ENCODE measurements around the gene GEMIN2.

GRCh38 chr14:39177168-39177545, 63.0 kb downstream of the GEMIN2 start:
- TF ChIP-seq CTCF (IDR thresholded peaks at IDR 0.05; ENCODE audit: low read depth, low read length, poor library complexity, severe bottlenecking) (no peak), EZH2phosphoT487 (IDR thresholded peaks at IDR 0.05; ENCODE audit: borderline replicate concordance, low read length) (no peak)

Data from DOHH2 (cell line).